D721Med (cell line): ENCODE data around the gene C16orf92.
"Not testable (repeated sequence)": the region's sequence is repeated elsewhere in the genome, so short reads cannot be mapped to it uniquely, and the experiment has no call there.

Experiments
- DNase-seq: peaks from one replicate; pipeline ENCODE4 v3.0.0; 2011; ENCODE audit warnings: low spot score; ENCODE audit not compliant: insufficient read length
- FAIRE-seq: peaks from 2 replicates; lab custom pipeline; 2011; peaks lifted over from hg19 to GRCh38; lab: Jason Lieb, UNC
- TF ChIP-seq, protein P1 (sequence below): IDR thresholded peaks from 2 replicates; pipeline ENCODE4 v1.5.1; 2012; ENCODE audit warnings: mild to moderate bottlenecking, control low read depth; ENCODE audit not compliant: insufficient read depth; ENCODE audit errors: missing control alignments

The C16orf92 gene

DNA sequence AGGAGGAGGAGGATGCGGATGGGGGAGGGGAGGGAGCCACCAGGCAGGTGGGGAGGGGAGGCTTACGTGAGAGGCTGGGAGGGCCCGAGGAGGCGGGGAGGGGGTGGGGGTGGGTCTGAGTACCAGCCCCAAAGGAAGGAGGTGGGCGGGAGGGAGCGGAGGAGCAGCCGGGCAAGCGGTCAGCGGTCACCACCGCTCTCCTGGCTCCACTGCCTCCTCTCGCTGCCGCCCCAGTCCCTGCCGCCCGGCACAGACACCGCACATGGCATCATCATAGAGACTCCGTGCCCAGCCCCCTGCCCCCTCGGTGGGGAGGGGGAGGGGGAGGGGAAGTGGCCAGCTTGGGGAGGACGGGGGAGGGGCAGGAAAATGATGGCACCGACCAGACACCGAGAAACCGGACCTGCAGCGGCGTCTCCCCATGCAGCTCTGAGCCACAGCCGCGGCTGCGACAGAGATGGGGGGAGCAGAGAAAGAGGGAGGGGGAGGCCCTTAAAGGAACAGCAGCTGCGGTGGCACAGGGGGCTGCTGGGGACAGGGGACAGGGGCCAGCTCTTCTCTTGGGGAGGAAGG lies 7.9 kb downstream of the C16orf92 start, which contains the start of gene TLCD3B:
TSS of gene TLCD3B (minus strand) at position 431 of the 573 bp plus-strand sequence. CDS start 744 bp downstream, outside the sequence.
- TF ChIP-seq, protein P1, sequence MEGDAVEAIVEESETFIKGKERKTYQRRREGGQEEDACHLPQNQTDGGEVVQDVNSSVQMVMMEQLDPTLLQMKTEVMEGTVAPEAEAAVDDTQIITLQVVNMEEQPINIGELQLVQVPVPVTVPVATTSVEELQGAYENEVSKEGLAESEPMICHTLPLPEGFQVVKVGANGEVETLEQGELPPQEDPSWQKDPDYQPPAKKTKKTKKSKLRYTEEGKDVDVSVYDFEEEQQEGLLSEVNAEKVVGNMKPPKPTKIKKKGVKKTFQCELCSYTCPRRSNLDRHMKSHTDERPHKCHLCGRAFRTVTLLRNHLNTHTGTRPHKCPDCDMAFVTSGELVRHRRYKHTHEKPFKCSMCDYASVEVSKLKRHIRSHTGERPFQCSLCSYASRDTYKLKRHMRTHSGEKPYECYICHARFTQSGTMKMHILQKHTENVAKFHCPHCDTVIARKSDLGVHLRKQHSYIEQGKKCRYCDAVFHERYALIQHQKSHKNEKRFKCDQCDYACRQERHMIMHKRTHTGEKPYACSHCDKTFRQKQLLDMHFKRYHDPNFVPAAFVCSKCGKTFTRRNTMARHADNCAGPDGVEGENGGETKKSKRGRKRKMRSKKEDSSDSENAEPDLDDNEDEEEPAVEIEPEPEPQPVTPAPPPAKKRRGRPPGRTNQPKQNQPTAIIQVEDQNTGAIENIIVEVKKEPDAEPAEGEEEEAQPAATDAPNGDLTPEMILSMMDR, result no peak
- DNase-seq, result peak; percentile 46
- no peak for FAIRE-seq

DNA sequence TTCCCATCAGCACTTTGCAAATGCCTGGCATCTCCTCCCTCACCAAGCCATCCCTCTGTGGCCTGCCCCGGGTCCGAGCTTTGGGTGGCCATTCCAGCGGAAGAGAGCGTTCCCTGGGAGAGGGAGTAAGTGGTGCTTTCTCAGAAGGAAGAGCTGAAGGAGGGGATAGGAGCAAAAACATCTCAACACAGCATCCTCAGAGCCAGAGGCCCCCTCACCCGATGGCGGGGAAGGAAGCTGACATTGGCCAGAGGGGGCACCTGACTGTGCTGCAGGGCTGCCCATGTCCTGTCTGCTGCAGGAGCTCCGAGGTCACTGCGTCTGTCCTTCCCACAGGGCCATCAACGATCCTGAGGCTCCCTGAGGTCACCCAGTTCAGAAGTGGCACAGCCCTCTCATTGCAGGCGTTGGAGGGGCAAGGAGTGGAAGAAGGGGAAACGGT lies 8.5 kb downstream of the C16orf92 start:
- DNase-seq, result no peak
- TF ChIP-seq, protein P1, result no peak
- no peak for FAIRE-seq

DNA sequence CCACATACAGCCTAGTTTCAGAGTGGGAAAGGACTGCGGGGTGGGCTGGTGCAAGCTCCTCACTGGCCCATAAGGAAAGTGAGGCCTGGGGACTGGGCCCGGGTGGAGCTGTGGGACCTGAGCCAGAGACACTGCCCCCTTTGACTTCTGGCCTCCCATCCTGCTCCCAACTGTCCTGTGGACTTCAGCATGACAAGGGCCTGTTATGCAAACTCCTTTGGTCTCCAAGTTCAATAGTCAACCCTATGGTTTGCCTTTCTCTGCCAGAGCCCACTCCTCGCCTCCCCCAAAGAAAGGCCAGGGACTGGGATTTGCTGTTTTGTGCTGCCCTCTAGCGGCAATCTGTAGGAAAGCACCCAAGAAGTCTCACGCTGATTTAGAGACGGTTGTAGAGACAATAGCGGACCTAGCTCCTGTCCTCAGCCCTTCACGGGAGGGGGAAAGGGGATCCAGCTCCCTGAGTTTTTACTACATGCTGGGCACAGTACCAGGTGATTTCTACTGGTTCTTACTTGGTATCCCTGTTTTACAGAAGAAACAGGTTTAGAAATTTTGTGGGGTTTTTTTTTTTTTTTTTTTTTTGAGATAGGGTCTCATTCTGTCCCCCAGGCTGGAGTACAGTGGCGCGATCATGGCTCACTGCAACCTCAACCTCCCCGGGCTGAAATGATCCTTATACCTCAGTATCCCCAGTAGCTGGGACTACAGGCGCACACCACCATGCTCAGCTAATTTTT lies 9.3 kb downstream of the C16orf92 start:
- DNase-seq, result no peak
- FAIRE-seq, result peak; percentile 80
- TF ChIP-seq, protein P1, result peak; percentile 96

DNA sequence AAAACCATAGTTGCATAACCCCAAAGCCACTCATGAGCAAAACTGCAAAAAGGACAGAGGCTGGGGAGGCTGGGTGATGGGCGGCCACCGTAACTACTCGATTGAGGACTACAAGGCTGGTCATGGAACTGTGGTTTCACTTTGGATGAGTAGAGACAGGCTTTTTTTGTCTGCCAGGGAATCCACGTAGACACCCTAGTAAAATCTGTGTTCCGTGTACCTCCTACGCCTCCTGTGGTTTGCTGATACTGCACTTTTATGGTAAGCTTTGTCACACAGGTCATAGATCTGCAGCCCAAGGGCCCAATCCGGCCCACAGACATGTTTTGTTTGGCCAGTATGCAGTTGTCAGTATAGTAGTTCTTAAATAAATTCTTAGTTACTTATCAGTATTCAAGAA lies 10.3 kb downstream of the C16orf92 start:
- FAIRE-seq, result no peak
- DNase-seq, result no peak

DNA sequence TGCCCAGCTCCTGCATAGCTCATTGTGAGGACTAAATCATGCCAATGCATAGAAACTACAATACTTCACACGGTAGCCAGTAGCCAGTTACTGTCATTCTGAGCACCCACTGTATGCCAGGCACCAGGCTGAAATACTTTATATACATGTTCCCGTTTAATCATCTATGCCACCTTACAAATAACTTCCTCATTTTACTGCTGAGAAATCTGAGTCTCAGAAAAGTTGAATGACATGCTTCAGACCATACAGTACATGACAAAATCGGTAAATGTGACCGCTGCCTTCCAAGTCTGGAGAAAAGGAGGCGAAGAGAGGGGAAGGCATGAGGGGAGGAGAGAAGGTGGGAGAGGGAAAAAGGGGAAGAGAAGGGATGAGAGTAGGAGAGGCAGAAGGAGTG lies 17.2 kb downstream of the C16orf92 start:
- no peak for DNase-seq
- no peak for FAIRE-seq
- TF ChIP-seq, protein P1, result no peak

More for the DNA sequence above, 10.3 kb downstream of the C16orf92 start:
- TF ChIP-seq, protein P1, result no peak

DNA sequence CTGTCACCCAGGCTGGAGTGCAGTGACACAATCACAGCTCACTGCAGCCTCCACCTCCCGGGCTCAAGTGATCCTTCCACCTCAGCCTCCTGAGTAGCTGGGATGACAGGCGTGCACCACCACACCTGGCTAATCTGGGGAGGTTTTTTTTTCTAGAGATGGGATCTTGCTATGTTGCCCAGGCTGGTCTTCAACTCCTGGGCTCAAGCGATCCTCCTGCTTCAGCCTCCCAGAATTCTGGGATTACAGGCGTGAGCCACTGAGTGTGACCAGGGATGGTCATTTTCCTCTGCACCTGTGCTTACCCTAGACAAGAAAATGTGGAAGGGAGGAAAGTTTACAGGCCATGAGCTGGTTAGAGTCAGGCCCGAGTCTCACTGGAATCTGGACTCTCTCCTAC lies 17.7 kb downstream of the C16orf92 start:
- FAIRE-seq, result not testable (repeated sequence)

DNA sequence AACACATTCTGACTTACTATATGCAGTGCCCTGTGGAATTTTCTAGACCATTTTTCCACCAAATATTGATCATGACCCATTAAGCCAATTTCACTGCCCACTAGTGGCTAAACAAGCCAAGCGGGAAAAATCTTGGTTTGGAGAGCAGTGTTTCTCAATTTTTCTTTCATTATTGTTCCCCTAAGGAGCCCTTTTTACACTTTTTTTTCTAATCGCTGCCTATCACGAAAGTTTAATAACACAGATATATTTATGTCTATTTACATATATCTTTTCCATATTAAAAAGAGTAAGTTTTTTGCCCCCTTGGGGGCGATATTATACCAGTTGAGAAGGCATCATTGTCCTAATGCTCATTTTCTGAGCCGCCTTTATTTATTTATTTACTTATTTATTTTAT lies 18.8 kb downstream of the C16orf92 start:
- TF ChIP-seq, protein P1, result peak; percentile 38
- no peak for DNase-seq
- FAIRE-seq, result no peak

More for the DNA sequence above, 17.7 kb downstream of the C16orf92 start:
- not testable (repeated sequence) for DNase-seq
